Posterior cingulate gyrus (tissue), 11 donors: ENCODE results near the gene VPS37D.
A peak's percentile ranks its signal among the peaks of the same experiment; 100 is the strongest.
"Not testable (repeated sequence)": the region's sequence is repeated elsewhere in the genome, so short reads cannot be mapped to it uniquely, and the experiment has no call there.

Experiments used
- DNase-seq, 10 donors: peaks; one replicate each; pipeline versions ENCODE4 v3.0.0 to v3.0.0-alpha.2; 2020 to 2021; ENCODE audit warnings: mixed read lengths in 3 of 10
- intact Hi-C: fragments of 100-400 bp; cut with DNase I; formaldehyde crosslinking; loops from one replicate; pipeline ENCODE4 v1.15.1; 2023

The VPS37D gene

DNA sequence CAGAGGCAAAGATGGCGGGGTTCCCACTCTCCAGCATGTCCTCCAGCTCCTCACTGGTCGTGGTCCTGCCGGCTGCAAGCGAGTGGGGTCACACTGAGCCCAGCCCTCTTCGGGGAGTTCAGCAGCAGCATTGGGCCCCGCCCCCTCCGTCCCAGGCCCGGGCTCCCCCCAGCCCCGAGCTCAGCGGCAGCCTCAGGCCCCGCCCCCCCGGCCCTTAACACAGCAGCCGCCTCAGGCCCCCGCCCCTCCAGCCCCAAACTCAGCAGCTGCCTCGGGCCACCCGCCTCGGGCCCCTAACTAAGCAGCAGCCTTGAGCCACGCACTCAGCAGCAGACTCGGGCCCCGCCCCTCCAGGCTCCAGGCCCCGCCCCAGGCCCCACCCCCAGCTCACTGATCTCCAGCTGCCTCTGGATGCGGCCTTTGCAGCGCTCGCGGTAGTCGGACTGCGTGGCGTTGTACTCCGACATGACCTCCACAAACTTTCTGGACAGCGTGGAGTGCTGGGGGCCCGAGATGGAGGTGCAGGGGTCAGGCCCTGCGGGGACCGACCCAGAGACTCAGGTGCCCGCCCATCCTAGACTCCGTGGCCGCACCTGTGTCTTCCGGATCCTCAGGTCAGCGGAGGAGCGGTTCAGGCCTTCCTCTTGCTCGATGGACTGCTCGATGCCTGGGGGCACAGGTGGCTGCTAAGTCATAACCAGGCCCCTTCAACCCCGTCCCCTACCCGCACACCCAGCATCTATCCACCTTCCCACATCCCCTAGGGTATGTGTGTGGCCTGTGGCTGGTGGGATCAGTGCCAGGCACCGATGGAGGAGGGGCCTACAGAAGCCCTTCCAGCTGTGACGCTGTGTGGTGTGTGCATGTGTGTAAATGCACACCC lies 36.4 kb downstream of the VPS37D start:
- intact Hi-C loops: no loop called here
- peak in 4 of 10 donors; percentile 50 to 90 (median 64) for DNase-seq

DNA sequence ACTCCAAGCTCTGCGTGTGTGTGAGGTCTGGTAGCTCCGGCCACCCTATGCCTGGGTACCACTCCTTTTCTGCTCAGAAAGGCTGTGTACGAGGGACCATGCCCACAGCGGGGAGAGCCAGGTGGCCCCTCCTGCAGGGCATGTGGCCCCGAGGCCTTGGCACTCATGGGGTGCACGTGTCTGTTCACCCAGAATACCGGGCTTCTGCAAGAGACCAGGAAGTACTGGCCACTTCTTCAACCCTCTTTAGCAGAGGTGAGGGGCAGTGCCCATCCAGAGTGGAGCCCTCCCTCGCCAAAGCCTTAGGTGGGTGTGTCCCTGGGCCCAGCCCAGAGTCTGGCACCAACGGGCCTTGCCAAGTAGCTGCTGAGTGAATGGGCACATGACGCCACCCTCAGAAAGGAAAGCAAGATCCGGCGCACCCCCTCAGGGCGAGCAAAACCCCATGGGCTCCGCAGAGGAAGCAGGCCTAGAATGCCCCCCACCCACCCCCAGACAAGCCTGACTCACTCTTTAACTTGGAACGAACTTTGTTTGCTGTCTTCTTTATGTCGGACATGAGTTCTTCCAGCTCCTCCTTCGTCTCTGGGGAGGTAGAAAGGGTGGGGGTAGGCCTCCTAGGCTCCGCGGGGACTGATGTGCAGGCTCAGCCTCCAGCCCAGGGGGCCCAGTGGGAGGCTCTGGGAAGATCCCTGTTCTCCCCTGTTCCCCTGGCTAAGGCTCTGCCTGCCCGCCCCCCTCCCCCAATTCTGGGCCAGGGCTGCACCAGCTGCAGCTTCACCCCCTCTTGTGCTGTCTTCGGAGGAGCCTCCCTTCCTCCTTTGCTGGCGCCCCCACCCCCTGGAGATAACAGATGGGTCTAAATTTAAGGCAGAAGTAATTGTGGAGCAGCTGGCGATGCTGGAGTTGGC lies 37.3 kb downstream of the VPS37D start:
- DNase-seq: peak in 7 of 10 donors; percentile 52 to 94 (median 78)
- intact Hi-C loops: no loop called here

DNA sequence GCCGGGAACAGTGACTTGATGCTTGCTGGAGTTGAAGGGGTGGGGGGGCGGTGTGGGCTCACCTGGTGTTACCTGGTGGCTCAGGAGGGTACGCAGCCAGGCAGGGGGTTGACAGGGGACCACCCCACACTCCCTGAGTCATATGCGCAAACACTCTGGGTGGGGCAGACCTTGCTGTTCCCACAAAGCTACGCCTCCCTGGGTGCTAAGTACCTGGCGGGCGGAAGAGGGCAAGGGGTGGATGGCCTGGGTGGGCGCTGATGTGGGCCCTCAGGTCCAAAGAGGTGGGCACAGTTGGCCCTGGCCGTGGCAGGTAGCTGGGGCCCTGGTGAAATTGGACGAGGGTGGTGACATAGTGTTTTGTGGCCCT lies 37.9 kb downstream of the VPS37D start:
- DNase-seq: no peak

DNA sequence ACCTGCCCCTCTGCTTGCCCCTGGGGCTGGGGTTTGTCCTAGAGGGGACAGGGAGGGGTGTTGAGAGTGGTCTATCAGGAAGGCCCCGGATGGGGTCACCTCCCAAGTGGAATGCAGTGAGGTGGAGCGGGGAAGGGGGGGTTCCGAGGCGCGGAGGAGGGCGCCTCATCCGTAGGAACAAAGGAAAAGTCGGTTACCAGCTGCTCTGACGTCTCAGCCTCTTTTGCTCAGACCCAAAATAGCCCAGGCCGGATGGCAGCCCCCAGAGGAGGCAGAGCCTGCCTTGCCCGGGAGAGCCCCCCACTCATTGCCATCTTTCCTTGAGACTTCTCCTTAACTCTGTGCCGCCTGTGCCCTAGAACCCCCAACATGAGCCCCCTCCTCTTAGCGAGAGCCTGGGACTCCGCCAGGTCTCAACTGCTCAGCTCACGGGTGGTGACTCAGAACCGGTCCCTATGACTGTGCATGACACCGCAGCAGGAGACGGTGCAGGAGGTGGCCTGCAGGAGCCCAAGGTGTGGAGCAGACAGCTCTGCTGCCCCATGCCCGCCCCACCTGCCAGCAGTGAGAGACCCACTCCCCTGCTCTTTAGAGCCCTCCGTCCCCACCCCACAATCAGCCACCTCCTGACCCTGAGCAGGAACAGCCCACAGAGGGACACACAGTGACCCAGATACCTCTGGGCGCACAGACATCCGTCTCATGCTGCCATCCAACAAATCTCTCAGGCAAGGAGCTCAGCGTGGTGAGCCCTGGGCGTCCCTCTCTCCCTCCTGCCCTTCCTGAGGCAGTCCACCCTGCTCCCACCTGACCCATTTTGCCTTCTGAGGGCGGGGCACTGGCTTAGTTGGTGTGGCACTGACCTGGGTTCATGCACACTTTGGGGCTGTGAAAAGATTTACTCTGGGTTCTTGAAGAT lies 38.8 kb downstream of the VPS37D start:
- peak in 4 of 10 donors; percentile 45 to 92 (median 72) for DNase-seq
- intact Hi-C loops: no loop called here

More for the DNA sequence above, 37.9 kb downstream of the VPS37D start:
- intact Hi-C loops: no loop called here

DNA sequence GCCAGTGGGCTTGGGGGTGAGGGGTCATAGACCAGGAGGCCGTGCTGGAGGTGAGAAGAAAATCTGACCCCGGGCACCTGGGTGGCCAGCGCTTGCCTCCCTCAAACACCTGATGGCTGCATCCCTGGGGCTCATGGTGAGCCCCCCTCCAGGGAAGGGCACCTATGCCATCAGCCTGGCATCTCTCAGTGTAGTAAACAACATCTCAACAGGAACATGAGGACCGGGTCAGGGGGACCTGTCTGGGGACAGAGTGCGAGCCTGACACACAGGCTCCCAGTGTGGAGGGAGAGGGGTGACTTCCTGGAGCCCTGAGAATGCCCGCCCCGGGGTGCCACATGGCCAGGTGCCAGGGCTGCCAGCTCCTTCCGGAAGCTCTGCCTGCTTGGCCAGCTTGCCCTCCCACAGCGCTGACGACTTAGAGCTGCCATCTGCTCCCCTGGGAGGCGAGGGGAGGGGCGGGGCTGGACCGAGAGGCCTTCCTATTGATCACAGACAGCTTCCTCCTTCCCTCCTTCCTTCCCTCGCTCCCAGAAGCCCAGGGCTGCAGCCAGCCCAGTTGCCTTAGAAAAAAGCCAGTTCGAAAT lies 39.5 kb downstream of the VPS37D start:
- peak in 8 of 10 donors; percentile 61 to 96 (median 78) for DNase-seq
- intact Hi-C loops: no loop called here

DNA sequence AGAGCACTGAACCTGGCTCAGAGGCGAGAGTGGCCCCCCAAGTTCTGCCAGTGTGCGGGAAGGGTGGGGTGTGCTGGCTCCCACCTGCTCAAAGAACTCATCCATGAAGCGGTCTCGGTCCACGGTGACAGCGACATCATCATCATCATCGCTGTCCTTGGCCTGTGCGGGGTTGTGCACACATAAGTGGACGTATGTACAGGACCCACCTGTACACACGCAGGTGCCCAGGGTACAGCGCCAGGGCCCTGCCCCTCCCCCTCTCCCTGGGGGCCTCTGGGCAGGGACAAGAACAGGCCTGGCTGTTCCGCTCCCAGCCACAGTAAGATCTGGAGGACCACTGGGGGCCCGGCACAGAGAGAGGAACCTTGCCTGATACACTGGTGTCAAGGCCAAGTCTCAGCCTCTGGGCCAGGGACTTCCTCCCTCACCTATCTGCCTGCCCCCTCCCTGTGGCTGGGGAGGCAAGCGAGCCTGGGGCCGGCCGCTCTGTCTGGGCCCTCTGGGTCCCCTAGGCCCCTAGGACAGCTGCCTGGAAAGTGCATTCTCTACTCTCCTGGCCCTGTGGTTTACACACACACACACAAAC lies 41.4 kb downstream of the VPS37D start:
- intact Hi-C loops: no loop called here

DNA sequence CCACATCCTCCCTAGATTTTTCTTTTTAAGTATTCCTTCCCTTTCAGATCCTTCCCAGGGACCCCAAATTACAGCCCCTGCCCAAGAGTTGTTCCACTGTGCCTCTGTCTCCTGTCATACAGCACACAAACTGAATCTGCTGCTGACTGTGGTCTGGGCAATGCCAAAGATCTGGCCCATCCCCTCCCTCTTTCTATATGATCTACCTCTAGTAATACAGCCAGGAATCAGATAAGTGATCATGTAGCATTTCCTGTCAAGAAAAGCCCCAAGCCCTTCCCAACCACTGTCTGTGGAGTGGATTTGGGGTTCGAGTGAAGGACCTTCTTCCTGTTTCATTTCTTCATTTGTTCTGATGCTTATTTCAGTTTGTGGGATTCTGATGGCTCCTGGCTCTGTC lies 45.1 kb downstream of the VPS37D start:
- intact Hi-C loops: no loop called here
- no peak for DNase-seq

More for the DNA sequence above, 41.4 kb downstream of the VPS37D start:
- DNase-seq: no peak

DNA sequence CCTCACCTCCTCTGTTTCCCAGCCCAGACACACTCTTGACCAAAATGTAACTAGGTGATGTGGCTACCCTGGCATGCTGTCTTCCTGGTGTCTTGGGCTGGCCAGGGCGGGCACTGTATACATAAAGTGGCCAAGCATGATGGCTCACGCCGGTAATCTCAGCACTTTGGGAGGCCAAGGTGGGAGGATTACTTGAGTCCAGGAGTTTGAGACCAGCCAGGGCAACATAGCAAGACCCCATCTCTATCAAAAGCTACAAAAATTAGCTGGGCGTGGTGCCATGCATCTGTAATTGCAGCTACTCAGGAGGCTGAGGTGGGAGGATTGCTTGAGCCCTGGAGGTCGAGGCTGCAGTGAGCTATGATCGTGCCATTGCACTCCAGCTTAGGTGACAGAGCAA lies 45.7 kb downstream of the VPS37D start:
- intact Hi-C loops, DNase-seq: not testable (repeated sequence)

DNA sequence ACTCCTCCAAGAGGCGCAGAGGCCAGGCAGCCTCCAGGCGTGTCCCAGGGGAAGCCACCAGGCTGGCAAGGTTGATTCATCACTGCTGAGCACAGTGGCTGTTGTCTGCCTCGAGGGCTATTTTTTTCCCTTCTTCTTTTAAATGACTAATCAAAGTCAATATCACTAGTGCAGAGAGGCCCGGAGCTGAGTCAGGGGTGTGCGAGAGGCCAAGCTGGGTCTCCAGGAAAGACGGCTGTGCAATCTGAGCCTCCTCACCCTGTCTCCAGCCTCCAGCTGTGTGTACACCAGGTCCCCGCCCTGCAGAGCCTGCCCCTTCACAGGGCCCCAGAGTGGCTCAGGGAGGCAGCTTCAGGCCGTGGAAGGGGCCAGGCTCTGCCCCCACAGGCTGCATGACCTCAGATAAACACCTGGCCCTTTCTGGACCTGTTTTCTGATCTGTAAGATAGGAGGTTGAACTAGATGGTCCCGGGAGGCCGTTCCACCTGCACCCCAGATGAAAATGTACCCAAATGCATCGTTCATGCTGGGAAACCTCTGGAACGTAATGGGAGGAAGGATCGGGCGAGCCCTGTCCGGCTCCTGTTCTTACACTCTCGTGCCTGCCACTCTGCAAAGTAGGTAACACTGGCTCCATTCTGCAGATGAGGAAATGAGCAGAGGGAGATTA lies 48.2 kb downstream of the VPS37D start:
- no peak for DNase-seq
- intact Hi-C loops: loop anchor here (5.0 kb wide), 1 partner anchor 33 kb away; the partner anchor contains the start of genes BUD23 and DNAJC30

DNA sequence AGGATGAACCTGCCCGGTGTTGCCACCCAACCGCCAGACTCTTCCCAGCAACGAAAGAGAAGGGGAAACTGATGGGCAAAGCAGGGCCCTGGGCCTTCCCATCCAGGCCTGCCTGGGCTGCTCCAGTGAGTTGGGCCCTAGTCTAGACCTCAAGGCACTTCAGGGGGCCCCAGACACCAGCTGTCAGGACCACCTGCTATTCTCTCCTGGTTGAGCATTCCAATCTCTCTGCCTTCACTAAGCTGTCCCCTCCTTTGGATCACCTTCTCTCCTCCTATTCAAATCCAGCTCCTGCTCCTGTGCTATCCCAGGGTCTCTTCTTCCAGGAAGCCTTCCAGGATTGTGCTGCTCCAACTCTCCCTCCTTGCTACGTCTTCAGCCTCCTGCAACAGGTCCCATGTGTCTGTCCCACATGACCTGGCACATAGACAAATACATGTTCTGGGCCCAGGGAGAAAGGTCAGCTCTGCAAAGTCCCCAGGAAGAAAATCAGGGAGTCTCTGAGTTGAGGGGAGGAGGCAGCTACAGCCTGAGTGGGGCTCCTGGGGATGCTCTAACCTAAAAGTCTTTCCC lies 48.8 kb downstream of the VPS37D start:
- no peak for DNase-seq
- intact Hi-C loops: loop anchor here (5.0 kb wide), 1 partner anchor 34 kb away; the partner anchor contains the start of genes BUD23 and DNAJC30

DNA sequence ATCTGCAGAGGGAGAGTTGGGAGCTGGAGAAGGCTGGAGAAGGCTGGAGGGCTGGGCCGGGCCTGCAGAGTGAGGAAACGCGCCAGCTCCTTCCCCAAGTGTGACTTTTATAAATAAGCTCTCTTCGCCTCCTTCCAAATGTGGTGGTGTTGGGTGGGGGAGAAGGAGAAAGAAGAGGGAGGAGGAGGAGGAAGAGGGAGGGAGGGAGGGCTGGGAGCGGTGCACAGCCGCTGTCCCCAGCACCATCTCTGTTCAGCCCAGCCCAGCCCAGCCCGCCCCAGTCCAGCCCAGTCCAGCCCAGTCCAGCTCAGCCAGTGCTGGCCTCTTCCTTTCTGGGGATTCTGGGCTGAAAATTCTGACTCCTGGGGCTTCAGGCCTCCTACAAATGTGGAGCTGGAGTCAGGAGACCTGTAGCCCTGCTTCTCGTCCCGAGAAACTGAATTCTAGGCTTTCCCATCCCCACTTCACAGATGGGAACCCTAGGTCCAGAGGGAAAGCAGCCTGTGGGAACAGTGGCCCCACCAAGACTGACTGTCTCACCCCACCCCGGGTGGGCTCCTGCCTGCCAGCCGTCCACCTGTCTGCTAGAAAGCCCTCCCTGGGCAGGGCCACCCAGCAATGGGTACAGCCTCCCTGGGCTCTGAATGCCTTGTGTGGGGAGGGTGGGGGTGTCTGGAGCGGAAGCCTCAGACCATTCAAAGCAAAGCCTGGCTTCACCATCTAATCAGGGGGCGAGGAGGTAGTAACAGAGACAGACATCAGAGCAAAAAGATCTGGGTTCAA lies 49.6 kb downstream of the VPS37D start:
- intact Hi-C loops: loop anchor here (5.0 kb wide), 1 partner anchor 35 kb away; the partner anchor contains the start of genes BUD23 and DNAJC30

DNA sequence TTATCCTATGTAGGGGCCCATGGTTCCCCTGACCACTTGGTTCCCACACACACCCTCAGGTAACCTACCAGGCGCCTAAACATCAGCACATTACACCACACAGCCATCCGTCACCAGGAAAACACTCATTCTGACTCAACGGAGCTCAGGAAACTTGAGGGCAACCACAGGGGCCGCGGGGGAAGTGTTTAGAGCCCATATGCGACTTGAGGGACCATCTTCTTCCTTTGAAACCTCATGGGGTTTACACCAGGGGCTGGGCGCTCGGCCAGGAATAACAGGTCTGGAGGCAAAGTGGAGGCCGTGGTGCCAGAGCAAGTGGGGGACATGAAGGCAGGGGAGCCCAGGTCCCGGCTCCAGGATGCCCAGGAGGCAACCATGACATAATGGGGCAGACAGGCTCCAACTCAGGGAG lies 50.4 kb downstream of the VPS37D start:
- intact Hi-C loops: loop anchor here (5.0 kb wide), 1 partner anchor 36 kb away; the partner anchor contains the start of genes BUD23 and DNAJC30
- no peak for DNase-seq

More for the DNA sequence above, 49.6 kb downstream of the VPS37D start:
- peak in 1 of 10 donors; percentile 88 for DNase-seq

DNA sequence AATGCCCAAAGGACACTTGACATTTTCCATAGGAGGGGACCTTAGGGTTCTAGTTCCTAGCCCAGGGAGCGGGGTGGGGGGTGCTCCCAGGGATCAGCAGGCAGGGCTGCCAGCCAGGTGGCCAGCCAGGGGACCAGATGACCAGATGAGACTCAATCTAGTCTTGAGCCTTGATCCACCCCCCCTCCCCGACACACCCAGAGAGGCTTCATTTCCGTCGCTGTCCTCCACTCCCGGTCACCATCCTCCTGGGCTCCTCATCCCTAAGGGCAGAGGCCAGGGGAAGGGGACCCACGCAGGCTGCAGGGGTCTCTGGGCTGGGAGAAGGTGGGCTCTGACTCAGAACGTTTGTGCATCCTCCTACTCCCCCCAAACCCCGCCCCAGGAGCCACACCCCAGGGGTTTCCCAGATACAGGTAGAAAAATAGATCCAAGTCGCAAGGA lies 50.8 kb downstream of the VPS37D start:
- intact Hi-C loops: loop anchor here (5.0 kb wide), 1 partner anchor 36 kb away; the partner anchor contains the start of genes BUD23 and DNAJC30
- DNase-seq: no peak

DNA sequence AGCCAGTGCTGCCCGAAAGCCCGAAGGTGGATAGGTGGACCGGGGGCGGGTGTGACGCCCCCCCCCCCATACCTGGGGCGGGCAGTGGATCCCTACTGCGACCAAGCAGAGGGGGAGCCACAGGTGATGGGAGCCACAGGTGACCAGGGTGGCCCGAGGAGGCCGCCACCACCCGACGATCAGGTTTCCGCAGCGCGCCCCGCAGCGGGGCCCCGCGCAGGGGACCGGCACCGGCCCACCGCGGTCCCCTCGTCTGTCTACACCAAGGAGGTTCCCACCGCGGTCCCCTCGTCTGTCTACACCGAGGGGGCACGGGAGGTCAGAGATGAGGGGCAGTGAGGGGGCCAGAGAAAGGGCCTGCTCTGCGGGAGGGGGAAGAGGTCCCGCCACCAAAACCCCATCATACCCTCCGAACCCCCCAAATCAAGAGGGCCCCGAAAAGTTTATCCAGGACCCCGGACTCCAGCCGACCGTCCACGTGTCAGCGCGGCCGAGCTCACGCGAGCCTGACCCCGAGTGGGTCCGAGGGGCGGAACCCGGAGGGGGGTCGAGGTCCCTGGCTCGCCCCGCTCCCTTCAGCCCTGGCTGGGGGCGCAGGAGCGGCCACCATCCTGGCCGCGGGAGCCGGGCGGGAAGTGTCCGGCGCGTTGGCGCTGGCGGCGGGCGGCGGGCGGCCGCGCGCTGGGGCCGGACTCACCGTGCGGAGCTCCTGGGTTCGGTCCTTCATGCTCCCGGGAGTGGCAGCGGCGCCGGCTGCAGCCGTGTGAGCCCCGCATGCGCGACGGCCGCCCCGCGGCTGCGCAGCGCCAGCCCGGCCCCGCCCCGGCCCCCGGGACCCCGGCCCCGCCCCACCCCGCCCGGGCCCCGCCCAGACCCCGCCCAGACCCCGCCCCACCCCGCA lies 51.5 kb downstream of the VPS37D start, which contains the start of gene STX1A:
Gene STX1A, minus strand, starts transcription at position 765 of the 901 bp plus-strand sequence. Its CDS starts 38 bp downstream, at position 727.
- peak in 7 of 10 donors; percentile 54 to 97 (median 71) for DNase-seq
- intact Hi-C loops: loop anchor here (5.0 kb wide), 1 partner anchor 37 kb away; the partner anchor contains the start of genes BUD23 and DNAJC30

DNA sequence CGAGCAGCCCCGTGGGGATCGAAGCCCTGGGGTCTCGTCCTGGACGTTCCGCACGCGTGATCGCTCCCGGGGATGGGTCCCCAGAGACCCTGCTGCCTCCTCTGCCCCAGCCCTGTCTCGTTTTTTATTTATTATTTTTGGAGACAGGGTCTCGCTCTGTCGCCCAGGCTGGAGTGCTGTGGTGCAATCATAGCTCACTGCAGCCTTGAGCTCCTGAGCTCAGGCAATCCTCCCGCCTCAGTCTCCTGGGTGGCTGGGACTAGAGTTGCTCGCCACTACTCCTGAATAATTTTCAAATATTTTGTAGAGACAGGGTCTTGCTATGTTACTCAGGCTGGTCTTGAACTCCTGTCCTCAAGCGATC lies 52.2 kb downstream of the VPS37D start:
- intact Hi-C loops: loop anchor here (5.0 kb wide), 2 partner anchors 37 to 52 kb away; partner anchors contain the start of genes BUD23, DNAJC30 and VPS37D
- no peak for DNase-seq

DNA sequence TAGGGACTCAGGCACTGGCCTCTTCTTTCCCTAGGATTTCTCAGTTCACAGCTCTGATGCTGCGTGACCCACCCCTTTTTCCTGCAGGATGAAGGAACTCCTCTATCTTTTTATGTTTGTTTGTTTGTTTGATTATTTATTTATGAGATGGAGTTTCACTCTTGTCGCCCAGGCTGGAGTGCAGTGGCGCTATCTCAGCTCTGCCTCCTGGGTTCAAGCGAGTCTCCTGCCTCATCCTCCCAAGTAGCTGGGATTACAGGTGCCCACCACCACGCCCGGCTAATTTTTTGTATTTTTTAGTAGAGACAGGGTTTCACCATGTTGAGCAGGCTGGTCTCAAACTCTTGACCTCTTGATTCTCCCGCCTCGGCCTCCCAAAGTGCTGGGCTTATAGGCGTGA lies 52.8 kb downstream of the VPS37D start:
- not testable (repeated sequence) for DNase-seq
- intact Hi-C loops: loop anchor here (5.0 kb wide), 1 partner anchor 53 kb away; the partner anchor contains the start of gene VPS37D
